Smooth muscle cell of the brain vasculature (primary cell): ENCODE results near the gene ANKRD26.

Experiments used
- DNase-seq: peaks from one replicate; pipeline ENCODE4 v3.0.0-alpha.2; 2012; ENCODE audit warnings: low read depth, low spot score

Gene ANKRD26

GRCh38 chr10:27020243-27020642 lies 80.1 kb downstream of the ANKRD26 start:
- DNase-seq, result no peak

GRCh38 chr10:27019827-27020226 lies 80.5 kb downstream of the ANKRD26 start:
- no peak for DNase-seq

DNA sequence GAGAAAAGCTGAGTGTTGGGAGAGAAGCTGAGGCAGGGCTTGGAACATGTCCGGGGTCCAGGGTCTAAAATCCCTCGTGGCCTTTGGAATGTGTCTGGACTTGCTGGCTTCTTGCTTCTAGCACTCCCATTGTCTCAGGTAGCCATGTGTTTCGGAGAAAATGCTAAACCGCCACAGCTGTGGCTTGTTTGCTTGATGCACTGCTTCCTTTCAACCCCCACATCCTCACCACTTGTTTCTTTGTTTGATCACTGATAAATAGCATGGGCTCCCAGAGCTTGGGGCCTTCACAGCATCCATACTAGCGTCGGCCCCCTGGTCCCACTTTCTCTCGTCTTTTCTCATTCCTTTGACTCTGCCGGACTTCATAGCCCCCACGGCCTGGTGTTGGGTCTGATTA lies 102.7 kb downstream of the ANKRD26 start:
- no peak for DNase-seq

- no peak for DNase-seq
Measured at GRCh38 chr10:26994743-26995142, 105.6 kb downstream of the ANKRD26 start.

DNA sequence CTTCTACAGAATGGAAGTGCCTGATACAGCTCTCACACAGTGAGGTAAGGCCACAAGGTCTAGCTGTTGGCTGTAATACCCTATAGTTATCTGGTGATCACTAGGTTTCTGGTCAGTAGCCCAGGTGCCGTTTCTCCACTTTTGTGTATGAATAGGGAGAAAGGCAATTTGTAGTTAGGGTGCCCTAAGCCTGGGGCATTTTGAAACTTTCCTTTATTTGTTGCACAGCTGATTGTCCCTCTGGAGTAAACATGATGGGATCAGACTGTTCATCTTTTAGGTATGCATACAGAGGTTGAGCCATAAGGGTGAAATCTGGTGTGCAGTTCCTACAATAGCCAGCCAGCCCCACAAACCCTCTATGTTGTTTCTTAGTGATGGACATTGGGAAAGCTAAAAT lies 112.4 kb downstream of the ANKRD26 start:
- no peak for DNase-seq

- no peak for DNase-seq
Measured at GRCh38 chr10:26983156-26983555, 117.1 kb downstream of the ANKRD26 start.

DNA sequence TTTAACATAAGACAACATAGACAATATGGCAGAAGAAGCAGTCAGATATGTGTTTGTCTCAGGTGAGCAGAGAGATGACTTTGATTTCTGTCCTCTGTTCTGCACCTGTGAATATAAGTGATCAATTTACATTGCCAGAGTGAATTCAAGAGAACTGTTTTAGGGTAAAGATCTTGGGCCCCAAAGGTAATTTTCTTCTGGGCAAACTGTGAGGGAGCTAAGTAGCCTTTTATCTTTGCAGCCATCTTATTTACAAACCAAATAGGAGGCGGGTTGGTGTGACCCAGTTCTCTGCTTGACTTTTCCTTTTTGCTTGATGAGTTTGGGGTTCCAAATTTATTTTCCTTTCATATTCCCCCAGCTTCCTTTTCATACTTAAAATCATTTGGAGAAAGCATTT lies 118.2 kb downstream of the ANKRD26 start:
- no peak for DNase-seq

GRCh38 chr10:26981232-26981824 lies 119.0 kb downstream of the ANKRD26 start:
- no peak for DNase-seq

GRCh38 chr10:26978519-26978918 lies 121.8 kb downstream of the ANKRD26 start:
- DNase-seq, result no peak

DNA sequence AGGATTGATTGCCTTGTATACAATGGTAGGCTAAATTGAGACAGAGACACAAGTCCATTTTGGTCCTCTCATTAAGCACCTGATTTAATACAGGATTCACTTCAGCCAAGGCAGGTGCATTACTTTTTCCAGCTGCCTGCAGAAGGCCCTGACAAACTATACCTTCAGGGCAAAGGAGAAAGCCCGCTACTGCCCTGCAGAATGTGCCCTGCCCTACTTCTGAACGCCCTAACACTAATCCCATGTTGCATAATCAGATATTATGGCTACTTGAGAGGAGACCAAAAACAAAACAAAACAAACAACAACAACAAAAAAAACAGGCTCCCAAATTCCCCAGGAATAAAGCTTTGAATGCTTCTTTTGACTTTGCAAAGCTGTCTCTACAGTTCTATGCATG lies 122.7 kb downstream of the ANKRD26 start:
- DNase-seq, result no peak

GRCh38 chr10:26970667-26971066 lies 129.6 kb downstream of the ANKRD26 start:
- no peak for DNase-seq

DNA sequence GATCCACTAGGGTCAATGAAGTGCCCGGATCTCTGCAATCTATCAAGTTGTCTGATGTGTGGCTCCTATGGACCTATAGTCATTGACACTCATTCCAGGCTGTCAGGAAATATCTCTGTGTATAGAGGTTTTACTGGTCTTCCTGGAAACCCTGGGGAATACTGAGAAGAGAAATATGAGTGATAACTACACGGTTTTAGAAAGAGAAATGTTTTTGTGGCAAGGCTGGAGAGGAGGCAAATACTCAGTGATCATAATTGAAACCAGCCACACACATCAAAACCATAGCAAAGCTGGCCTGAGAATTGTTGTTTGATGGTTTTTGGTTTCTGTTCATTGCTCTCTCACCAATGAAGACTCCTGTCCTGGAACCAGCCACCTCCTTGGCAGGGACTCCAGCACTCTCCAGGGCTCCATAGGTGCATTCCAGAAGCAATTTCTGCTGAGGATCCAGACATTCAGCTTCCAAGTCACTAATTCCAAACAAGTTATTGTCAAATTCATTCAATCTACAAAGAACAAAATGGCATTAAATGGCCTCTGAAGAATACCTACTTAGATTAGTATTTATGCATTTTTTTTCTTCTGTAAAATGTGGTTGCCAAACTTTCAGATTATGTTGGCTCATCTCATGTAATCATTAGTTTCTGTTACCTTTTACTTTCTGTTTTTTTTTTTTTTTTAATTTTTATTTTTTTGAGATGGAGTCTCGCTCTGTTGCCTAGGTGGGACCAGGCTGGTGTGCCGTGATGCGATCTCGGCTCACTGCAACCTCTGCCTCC lies 131.0 kb downstream of the ANKRD26 start:
- no peak for DNase-seq

GRCh38 chr10:26962835-26963234 lies 137.5 kb downstream of the ANKRD26 start:
- no peak for DNase-seq

- no peak for DNase-seq
Measured at GRCh38 chr10:26960308-26960707, 140.0 kb downstream of the ANKRD26 start.

- DNase-seq, result no peak
Measured at GRCh38 chr10:26959841-26960240, 140.5 kb downstream of the ANKRD26 start.
